Activated CD8-positive, alpha-beta T cell treated with anti-CD3 and anti-CD28 coated beads for 36 hours (primary cell): ENCODE results near the gene CARD9. TPM values are rescaled to one million over a fixed set of nuclear protein-coding genes. Genes with fewer than 3 reads are reported as not detected.

Experiments
- ATAC-seq: fragments of 200-7000 bp; cut with Tn5 transposase; one replicate; pipeline ENCODE4 v1.10.0; 2021; ENCODE audit warnings: mild to moderate bottlenecking, moderate library complexity
- CTCF ChIA-PET: fragments of 350-600 bp; sonication (Branson Sonifier 250); formaldehyde crosslinking; loops from one replicate; lab custom pipeline; 2021; ENCODE audit warnings: antibody characterized with exemption; lab: Charles Lee
- POLR2A ChIA-PET: fragments of 350-600 bp; sonication (Branson Sonifier 250); formaldehyde crosslinking; loops from one replicate; lab custom pipeline; 2021; ENCODE audit warnings: antibody characterized with exemption; lab: Charles Lee
- DNase-seq: peaks from one replicate; pipeline ENCODE4 v3.0.0-alpha.2; 2020
- H3K27ac Mint-ChIP-seq: one replicate; pipeline ENCODE4 v1.8.0; 2021; ENCODE audit warnings: mild to moderate bottlenecking, mixed read lengths
- H3K27me3 Mint-ChIP-seq: one replicate; pipeline ENCODE4 v1.8.0; 2021; ENCODE audit warnings: mixed read lengths
- H3K36me3 Mint-ChIP-seq: one replicate; pipeline ENCODE4 v1.8.0; 2021; ENCODE audit warnings: low read depth, mixed read lengths
- H3K4me1 Mint-ChIP-seq: one replicate; pipeline ENCODE4 v1.8.0; 2021; ENCODE audit warnings: low read depth, mixed read lengths
- H3K4me3 Mint-ChIP-seq: one replicate; pipeline ENCODE4 v1.8.0; 2021; ENCODE audit warnings: mild to moderate bottlenecking, moderate library complexity, mixed read lengths
- H3K9me3 Mint-ChIP-seq: one replicate; pipeline ENCODE4 v1.8.0; 2021; ENCODE audit warnings: mixed read lengths
- intact Hi-C: fragments of 100-400 bp; cut with micrococcal nuclease; formaldehyde crosslinking; loops from one replicate; pipeline ENCODE4 v1.10.0; 2022
- total RNA-seq, 2 experiments: library from RNA; stranded (reverse); gene quantifications; one replicate each; pipeline ENCODE4 v1.2.3, GENCODE V29; 2021
- TF ChIP-seq, protein P1 (sequence below): fragments of 200-600 bp; IDR thresholded peaks from one replicate; pipeline ENCODE4 v1.8.0; 2022; ENCODE audit warnings: antibody characterized with exemption, mild to moderate bottlenecking

The CARD9 gene
- total RNA-seq, 2 experiments from 2014 or later = 6.8 to 7.1 TPM

DNA sequence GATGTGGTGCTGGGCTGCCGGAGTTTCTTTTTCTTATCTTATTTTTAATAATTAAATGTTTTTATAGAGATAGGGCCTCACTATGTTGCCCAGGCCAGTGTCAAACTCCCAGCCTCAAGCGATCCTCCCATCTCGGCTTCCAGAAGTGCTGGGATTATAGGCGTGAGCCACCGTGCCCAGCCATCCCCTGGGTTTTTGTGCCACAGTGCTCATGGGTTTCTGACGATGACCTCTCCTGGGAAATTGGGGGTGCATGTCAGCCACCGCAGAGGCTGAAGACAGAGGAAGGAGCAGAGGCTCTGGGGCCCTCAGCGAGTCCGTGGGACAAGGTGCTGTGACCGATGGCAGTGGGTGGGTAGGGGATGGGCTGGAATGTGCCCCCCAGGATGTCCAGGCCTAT lies 31.7 kb downstream of the CARD9 start:
- no peak overlapping the region for H3K4me3 Mint-ChIP-seq
- intact Hi-C loops = no loop called here
- no peak overlapping the region for H3K27ac Mint-ChIP-seq
- TF ChIP-seq, protein P1, sequence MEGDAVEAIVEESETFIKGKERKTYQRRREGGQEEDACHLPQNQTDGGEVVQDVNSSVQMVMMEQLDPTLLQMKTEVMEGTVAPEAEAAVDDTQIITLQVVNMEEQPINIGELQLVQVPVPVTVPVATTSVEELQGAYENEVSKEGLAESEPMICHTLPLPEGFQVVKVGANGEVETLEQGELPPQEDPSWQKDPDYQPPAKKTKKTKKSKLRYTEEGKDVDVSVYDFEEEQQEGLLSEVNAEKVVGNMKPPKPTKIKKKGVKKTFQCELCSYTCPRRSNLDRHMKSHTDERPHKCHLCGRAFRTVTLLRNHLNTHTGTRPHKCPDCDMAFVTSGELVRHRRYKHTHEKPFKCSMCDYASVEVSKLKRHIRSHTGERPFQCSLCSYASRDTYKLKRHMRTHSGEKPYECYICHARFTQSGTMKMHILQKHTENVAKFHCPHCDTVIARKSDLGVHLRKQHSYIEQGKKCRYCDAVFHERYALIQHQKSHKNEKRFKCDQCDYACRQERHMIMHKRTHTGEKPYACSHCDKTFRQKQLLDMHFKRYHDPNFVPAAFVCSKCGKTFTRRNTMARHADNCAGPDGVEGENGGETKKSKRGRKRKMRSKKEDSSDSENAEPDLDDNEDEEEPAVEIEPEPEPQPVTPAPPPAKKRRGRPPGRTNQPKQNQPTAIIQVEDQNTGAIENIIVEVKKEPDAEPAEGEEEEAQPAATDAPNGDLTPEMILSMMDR = no peak
- ATAC-seq (no peak), DNase-seq (no peak)
- no peaks in the 10 kb centered on the region for H3K9me3 Mint-ChIP-seq
- ChIA-PET POLR2A (interaction anchor here (1.4 kb wide), 1 partner anchor 11 kb away, joined by 3 read pairs; no protein-coding TSS in a partner anchor), CTCF (no interaction called here)
- no peaks in the 10 kb centered on the region for H3K27me3 Mint-ChIP-seq
- H3K36me3 Mint-ChIP-seq = no peaks in the 10 kb centered on the region
- H3K4me1 Mint-ChIP-seq = peaks cover 5% of the 10 kb centered on the region

GRCh38 chr9:136341042-136341655 lies 32.3 kb downstream of the CARD9 start:
- H3K27me3 Mint-ChIP-seq = no peaks in the 10 kb centered on the region
- no peaks in the 10 kb centered on the region for H3K9me3 Mint-ChIP-seq
- peaks cover 5% of the 10 kb centered on the region for H3K4me1 Mint-ChIP-seq
- no peak overlapping the region for H3K27ac Mint-ChIP-seq
- DNase-seq = no peak
- H3K4me3 Mint-ChIP-seq = no peak overlapping the region
- CTCF ChIA-PET = interaction anchor here (1.4 kb wide), 1 partner anchor 82 kb away, joined by 3 read pairs; no protein-coding TSS in a partner anchor
- intact Hi-C loops = no loop called here
- no peak for ATAC-seq
- POLR2A ChIA-PET = interaction anchor here (0.9 to 1.4 kb wide), 2 partner anchors 10 to 12 kb away, joined by 3 read pairs; no protein-coding TSS in a partner anchor
- H3K36me3 Mint-ChIP-seq = no peaks in the 10 kb centered on the region
- TF ChIP-seq, protein P1 = no peak

DNA sequence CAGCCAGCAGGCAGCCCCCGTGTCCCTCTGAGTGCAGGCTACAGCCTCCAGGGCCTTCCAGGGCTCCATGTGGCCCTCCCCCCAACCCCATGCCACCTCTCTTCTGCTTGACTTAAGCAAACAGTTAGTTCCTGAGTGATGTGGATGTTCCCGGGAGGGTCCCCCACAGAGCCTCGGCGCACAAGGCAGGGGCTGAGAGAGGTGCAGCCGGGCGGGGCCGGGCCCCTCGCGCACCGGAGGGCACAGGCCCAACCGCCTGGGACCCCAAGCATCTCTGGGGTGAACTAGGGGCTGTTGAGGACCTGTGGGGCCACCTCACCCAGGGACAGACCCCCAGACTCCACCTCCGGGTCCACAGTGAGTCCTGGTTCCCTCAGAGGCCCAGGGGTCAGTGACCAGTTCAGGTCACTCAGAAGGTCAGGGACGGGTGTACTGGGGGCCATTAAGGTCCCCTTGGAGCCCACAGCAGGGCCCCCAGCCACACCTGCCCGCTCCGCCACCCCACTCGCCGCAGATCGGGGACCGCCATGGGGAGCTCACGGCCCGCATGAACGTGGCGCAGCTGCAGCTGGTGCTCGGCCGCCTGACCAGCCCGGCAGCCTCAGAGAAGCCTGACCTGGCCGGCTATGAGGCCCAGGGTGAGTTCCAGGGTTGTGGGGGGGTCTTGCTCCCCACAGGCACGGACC lies 33.0 kb downstream of the CARD9 start:
- POLR2A ChIA-PET = interaction anchor here (0.9 to 1.4 kb wide), 3 partner anchors 9 to 13 kb away, joined by 3 read pairs; no protein-coding TSS in a partner anchor
- CTCF ChIA-PET = interaction anchor here (1.0 to 1.4 kb wide), 2 partner anchors 13 to 83 kb away, joined by 3 to 4 read pairs; partner anchors contain the start of gene GPSM1
- Mint-ChIP-seq H3K9me3 (no peaks in the 10 kb centered on the region), H3K4me3 (no peak overlapping the region), H3K36me3 (no peaks in the 10 kb centered on the region), H3K27me3 (no peaks in the 10 kb centered on the region), H3K4me1 (peaks cover 5% of the 10 kb centered on the region), H3K27ac (no peak overlapping the region)
- intact Hi-C loops = no loop called here
- ATAC-seq (no peak), DNase-seq (no peak)
- TF ChIP-seq, protein P1 = no peak

DNA sequence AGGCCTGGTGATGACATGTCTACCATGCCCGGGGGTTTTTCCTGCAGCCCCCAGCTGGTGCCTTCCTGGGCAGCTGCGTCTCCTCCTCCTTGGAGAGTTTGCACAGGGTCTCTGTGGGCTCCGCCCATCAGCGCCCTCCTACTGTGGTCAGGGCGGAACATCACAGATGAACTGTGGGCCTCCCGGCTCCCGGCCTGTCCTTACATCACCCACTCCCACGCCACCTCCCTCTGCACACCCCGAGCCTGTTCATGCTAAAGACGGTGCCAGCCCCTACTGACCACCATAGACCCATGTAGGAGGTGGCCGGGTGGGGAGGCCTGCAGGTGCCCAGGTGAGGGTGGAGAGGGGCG lies 33.5 kb downstream of the CARD9 start:
- no peak for ATAC-seq
- H3K9me3 Mint-ChIP-seq = no peaks in the 10 kb centered on the region
- H3K36me3 Mint-ChIP-seq = no peaks in the 10 kb centered on the region
- no peak overlapping the region for H3K4me3 Mint-ChIP-seq
- no peak for DNase-seq
- ChIA-PET POLR2A (interaction anchor here (1.0 kb wide), 1 partner anchor 14 kb away, joined by 3 read pairs; no protein-coding TSS in a partner anchor), CTCF (interaction anchor here (1.0 kb wide), 1 partner anchor 12 kb away, joined by 4 read pairs; the partner anchor contains the start of gene GPSM1)
- no peak overlapping the region for H3K27ac Mint-ChIP-seq
- TF ChIP-seq, protein P1 = no peak
- H3K27me3 Mint-ChIP-seq = no peaks in the 10 kb centered on the region
- peaks cover 5% of the 10 kb centered on the region for H3K4me1 Mint-ChIP-seq
- intact Hi-C loops = no loop called here
